ENCODE results near the gene MSRB3.

GRCh38 chr12:65414526-65414925 lies 136.0 kb downstream of the MSRB3 start:
- no peak for TF ChIP-seq CTCF (conservative IDR thresholded peaks at IDR 0.05)
- TF ChIP-seq EZH2 (IDR thresholded peaks at IDR 0.05; ENCODE audit: low read depth): no peak
